Measurements from ENCODE around the gene OTOA.

DNA sequence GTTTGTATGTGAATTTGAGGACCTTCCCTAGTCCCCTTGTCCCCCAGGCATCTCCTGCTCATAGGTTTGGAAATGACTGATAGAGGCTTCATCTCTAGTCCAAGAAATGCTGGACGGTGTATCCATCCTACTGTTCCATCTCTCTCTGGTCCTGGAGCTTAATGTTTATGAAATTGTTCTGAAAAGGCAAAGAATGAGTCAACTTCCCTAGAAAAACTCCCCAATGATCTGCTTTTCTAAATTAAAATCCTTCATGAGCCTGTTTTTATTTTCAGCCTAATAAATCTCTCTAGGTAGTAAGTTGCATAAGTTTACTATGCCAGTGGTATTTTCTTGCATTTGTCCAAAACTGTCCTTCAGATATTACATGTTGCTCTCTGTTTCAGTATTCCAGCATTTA is 9.3 kb upstream of the OTOA start:
- TF ChIP-seq, protein P1, sequence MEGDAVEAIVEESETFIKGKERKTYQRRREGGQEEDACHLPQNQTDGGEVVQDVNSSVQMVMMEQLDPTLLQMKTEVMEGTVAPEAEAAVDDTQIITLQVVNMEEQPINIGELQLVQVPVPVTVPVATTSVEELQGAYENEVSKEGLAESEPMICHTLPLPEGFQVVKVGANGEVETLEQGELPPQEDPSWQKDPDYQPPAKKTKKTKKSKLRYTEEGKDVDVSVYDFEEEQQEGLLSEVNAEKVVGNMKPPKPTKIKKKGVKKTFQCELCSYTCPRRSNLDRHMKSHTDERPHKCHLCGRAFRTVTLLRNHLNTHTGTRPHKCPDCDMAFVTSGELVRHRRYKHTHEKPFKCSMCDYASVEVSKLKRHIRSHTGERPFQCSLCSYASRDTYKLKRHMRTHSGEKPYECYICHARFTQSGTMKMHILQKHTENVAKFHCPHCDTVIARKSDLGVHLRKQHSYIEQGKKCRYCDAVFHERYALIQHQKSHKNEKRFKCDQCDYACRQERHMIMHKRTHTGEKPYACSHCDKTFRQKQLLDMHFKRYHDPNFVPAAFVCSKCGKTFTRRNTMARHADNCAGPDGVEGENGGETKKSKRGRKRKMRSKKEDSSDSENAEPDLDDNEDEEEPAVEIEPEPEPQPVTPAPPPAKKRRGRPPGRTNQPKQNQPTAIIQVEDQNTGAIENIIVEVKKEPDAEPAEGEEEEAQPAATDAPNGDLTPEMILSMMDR (IDR thresholded peaks at IDR 0.05), result no peak
- no peak for TF ChIP-seq POLR2A (IDR thresholded peaks at IDR 0.05; ENCODE audit: low read depth)
- TF ChIP-seq POLR2AphosphoS5 (IDR thresholded peaks at IDR 0.05), result no peak
- no peak for TF ChIP-seq EP300 (IDR thresholded peaks at IDR 0.05)
